Measurements from ENCODE around the gene UNC5C.
"Not testable (repeated sequence)": the region's sequence is repeated elsewhere in the genome, so short reads cannot be mapped to it uniquely, and the experiment has no call there.

Gene UNC5C

GRCh38 chr4:95159384-95159783, 389.4 kb downstream of the UNC5C start:
- H3K4me1 ChIP-seq (ENCODE audit: control insufficient read depth, insufficient read depth, low read length), result no peaks in the 10 kb centered on the region
- no peak overlapping the region for H3K9ac ChIP-seq (ENCODE audit: low read length in 2 of 2)
- H3K36me3 ChIP-seq (ENCODE audit: control insufficient read depth in 2 of 2, insufficient read depth in 2 of 2, low read length in 2 of 2), result peaks cover 3 to 11% of the 10 kb centered on the region in 2 donors
- H3K9me3 ChIP-seq (ENCODE audit: control insufficient read depth in 2 of 2, low read length in 2 of 2), result no peaks in the 10 kb centered on the region
- no peak overlapping the region for H3K27ac ChIP-seq (ENCODE audit: low read length)
- H3K4me3 ChIP-seq (ENCODE audit: low read length in 2 of 2), result no peak overlapping the region
- H3K27me3 ChIP-seq (ENCODE audit: control insufficient read depth in 1 of 2, insufficient read depth in 2 of 2, low read length in 2 of 2), result no peaks in the 10 kb centered on the region

- H3K9ac ChIP-seq (ENCODE audit: low read length in 2 of 2), result no peak overlapping the region
- no peaks in the 10 kb centered on the region for H3K9me3 ChIP-seq (ENCODE audit: control insufficient read depth in 2 of 2, low read length in 2 of 2)
- no peaks in the 10 kb centered on the region for H3K27me3 ChIP-seq (ENCODE audit: control insufficient read depth in 1 of 2, insufficient read depth in 2 of 2, low read length in 2 of 2)
- H3K4me3 ChIP-seq (ENCODE audit: low read length in 2 of 2), result no peak overlapping the region
- H3K27ac ChIP-seq (ENCODE audit: low read length), result no peak overlapping the region
- H3K4me1 ChIP-seq (ENCODE audit: control insufficient read depth, insufficient read depth, low read length), result no peaks in the 10 kb centered on the region
- peaks cover 3 to 11% of the 10 kb centered on the region in 2 donors for H3K36me3 ChIP-seq (ENCODE audit: control insufficient read depth in 2 of 2, insufficient read depth in 2 of 2, low read length in 2 of 2)
Measured at GRCh38 chr4:95158626-95159025, 390.1 kb downstream of the UNC5C start.

GRCh38 chr4:95158045-95158444, 390.7 kb downstream of the UNC5C start:
- Histone ChIP-seq H3K9me3 (ENCODE audit: control insufficient read depth in 2 of 2, low read length in 2 of 2) (no peaks in the 10 kb centered on the region), H3K4me3 (ENCODE audit: low read length in 2 of 2) (no peak overlapping the region), H3K9ac (ENCODE audit: low read length in 2 of 2) (no peak overlapping the region), H3K27ac (ENCODE audit: low read length) (no peak overlapping the region), H3K27me3 (ENCODE audit: control insufficient read depth in 1 of 2, insufficient read depth in 2 of 2, low read length in 2 of 2) (no peaks in the 10 kb centered on the region), H3K4me1 (ENCODE audit: control insufficient read depth, insufficient read depth, low read length) (no peaks in the 10 kb centered on the region), H3K36me3 (ENCODE audit: control insufficient read depth in 2 of 2, insufficient read depth in 2 of 2, low read length in 2 of 2) (peaks cover 3 to 8% of the 10 kb centered on the region in 2 donors)

DNA sequence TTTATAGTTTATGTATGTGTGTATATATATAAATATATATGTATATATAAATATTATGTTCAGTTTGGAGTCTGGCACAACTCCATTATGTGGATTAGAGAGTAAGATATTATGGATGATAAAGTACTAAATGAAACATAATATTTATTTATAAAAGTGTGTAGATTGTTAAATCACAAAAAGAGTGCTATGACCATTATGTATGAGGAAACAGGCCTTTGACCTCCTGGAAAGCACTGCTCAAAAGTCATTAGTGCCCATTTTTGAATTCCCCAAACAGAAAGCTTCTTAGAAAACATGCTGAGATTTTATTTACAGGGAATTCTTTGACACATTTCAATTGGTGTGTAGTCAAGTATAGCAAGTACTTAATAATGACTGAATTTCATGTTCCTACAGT, 391.2 kb downstream of the UNC5C start:
- Histone ChIP-seq H3K9me3 (ENCODE audit: control insufficient read depth in 2 of 2, low read length in 2 of 2) (no peaks in the 10 kb centered on the region), H3K36me3 (ENCODE audit: control insufficient read depth in 2 of 2, insufficient read depth in 2 of 2, low read length in 2 of 2) (peaks cover 0 to 8% of the 10 kb centered on the region in 2 donors), H3K27ac (ENCODE audit: low read length) (no peak overlapping the region), H3K4me1 (ENCODE audit: control insufficient read depth, insufficient read depth, low read length) (no peaks in the 10 kb centered on the region), H3K4me3 (ENCODE audit: low read length in 2 of 2) (no peak overlapping the region), H3K9ac (ENCODE audit: low read length in 2 of 2) (no peak overlapping the region), H3K27me3 (ENCODE audit: control insufficient read depth in 1 of 2, insufficient read depth in 2 of 2, low read length in 2 of 2) (no peaks in the 10 kb centered on the region)

DNA sequence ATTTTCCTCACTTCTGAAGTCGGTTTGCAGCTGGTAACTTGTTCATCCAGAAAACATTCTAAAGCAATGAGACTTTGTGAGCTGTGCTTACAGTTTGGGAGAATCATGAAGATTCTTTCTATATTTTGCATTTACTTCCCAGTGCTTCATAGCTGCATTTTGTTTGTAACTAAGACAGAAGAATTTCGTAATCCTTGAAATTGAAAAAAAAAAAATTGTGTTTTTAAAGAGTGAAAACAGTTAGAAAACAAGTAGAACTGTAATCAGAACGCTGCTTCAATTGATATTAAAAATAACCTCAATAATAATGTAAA, 392.4 kb downstream of the UNC5C start:
- Histone ChIP-seq H3K27ac (ENCODE audit: low read length) (no peak overlapping the region), H3K9me3 (ENCODE audit: control insufficient read depth in 2 of 2, low read length in 2 of 2) (no peaks in the 10 kb centered on the region), H3K9ac (ENCODE audit: low read length in 2 of 2) (no peak overlapping the region), H3K36me3 (ENCODE audit: control insufficient read depth in 2 of 2, insufficient read depth in 2 of 2, low read length in 2 of 2) (peaks cover 0 to 8% of the 10 kb centered on the region in 2 donors), H3K4me1 (ENCODE audit: control insufficient read depth, insufficient read depth, low read length) (no peaks in the 10 kb centered on the region), H3K27me3 (ENCODE audit: control insufficient read depth in 1 of 2, insufficient read depth in 2 of 2, low read length in 2 of 2) (no peaks in the 10 kb centered on the region), H3K4me3 (ENCODE audit: low read length in 2 of 2) (no peak overlapping the region)

- H3K9ac ChIP-seq (ENCODE audit: low read length in 2 of 2), result no peak overlapping the region
Measured at GRCh38 chr4:95155759-95156451, 392.9 kb downstream of the UNC5C start.

DNA sequence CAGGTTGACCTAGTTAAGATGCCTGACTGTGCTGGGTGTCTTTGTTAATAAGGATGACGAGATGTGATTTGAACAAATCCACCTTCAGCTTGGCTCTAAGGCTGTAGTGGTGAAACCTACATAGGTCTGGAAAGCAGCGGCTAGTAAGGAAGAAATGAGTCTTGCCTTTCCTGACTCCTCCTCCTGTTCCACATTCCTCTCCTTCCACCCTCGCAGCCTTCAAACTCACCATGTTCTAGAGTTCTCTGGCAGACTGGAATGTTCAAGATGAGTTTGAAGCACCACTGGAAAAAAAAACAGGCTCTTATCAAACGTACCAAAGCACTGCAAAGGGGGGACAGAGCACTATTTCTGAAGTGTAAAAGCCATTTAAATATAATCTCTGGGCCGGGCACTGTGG, 395.6 kb downstream of the UNC5C start:
- Histone ChIP-seq H3K36me3 (ENCODE audit: control insufficient read depth in 2 of 2, insufficient read depth in 2 of 2, low read length in 2 of 2) (peaks cover 0 to 6% of the 10 kb centered on the region in 2 donors), H3K4me3 (ENCODE audit: low read length in 2 of 2) (no peak overlapping the region), H3K4me1 (ENCODE audit: control insufficient read depth, insufficient read depth, low read length) (no peaks in the 10 kb centered on the region), H3K27me3 (ENCODE audit: control insufficient read depth in 1 of 2, insufficient read depth in 2 of 2, low read length in 2 of 2) (no peaks in the 10 kb centered on the region), H3K27ac (ENCODE audit: low read length) (no peak overlapping the region), H3K9ac (ENCODE audit: low read length in 2 of 2) (no peak overlapping the region), H3K9me3 (ENCODE audit: control insufficient read depth in 2 of 2, low read length in 2 of 2) (no peaks in the 10 kb centered on the region)

More at GRCh38 chr4:95155759-95156451, 392.9 kb downstream of the UNC5C start:
- Histone ChIP-seq H3K4me3 (ENCODE audit: low read length in 2 of 2) (no peak overlapping the region), H3K27me3 (ENCODE audit: control insufficient read depth in 1 of 2, insufficient read depth in 2 of 2, low read length in 2 of 2) (no peaks in the 10 kb centered on the region), H3K9me3 (ENCODE audit: control insufficient read depth in 2 of 2, low read length in 2 of 2) (no peaks in the 10 kb centered on the region), H3K27ac (ENCODE audit: low read length) (no peak overlapping the region), H3K4me1 (ENCODE audit: control insufficient read depth, insufficient read depth, low read length) (no peaks in the 10 kb centered on the region), H3K36me3 (ENCODE audit: control insufficient read depth in 2 of 2, insufficient read depth in 2 of 2, low read length in 2 of 2) (peaks cover 0 to 8% of the 10 kb centered on the region in 2 donors)

- H3K27ac ChIP-seq (ENCODE audit: low read length), result no peak overlapping the region
Measured at GRCh38 chr4:95151255-95151654, 397.5 kb downstream of the UNC5C start.

DNA sequence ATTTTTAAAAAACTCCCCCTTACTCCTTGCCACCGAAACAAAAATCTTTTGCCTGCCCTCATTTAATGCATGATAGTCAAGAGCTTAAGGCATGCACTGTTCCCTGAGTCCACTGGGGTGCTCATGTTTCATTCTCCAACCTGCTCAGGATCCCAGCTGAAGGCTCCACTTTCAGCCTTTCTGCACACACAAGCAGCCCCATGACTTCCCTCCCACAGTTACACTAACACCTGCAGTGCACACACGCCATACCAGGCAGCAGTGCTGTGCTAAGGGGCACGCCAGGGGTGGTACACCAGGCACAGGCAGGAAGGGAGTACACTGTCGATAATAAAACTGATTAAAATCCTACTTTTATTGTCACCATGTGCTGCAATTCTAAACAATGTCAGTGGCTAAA, 405.8 kb downstream of the UNC5C start:
- Histone ChIP-seq H3K9ac (ENCODE audit: low read length in 2 of 2) (no peak overlapping the region), H3K4me3 (ENCODE audit: low read length in 2 of 2) (no peak overlapping the region), H3K27me3 (ENCODE audit: control insufficient read depth in 1 of 2, insufficient read depth in 2 of 2, low read length in 2 of 2) (no peaks in the 10 kb centered on the region), H3K4me1 (ENCODE audit: control insufficient read depth, insufficient read depth, low read length) (no peaks in the 10 kb centered on the region), H3K36me3 (ENCODE audit: control insufficient read depth in 2 of 2, insufficient read depth in 2 of 2, low read length in 2 of 2) (no peaks in the 10 kb centered on the region), H3K9me3 (ENCODE audit: control insufficient read depth in 2 of 2, low read length in 2 of 2) (peaks cover 0 to 5% of the 10 kb centered on the region in 2 donors), H3K27ac (ENCODE audit: low read length) (no peak overlapping the region)

More at GRCh38 chr4:95151255-95151654, 397.5 kb downstream of the UNC5C start:
- Histone ChIP-seq H3K36me3 (ENCODE audit: control insufficient read depth in 2 of 2, insufficient read depth in 2 of 2, low read length in 2 of 2) (peaks cover 0 to 6% of the 10 kb centered on the region in 2 donors), H3K4me3 (ENCODE audit: low read length in 2 of 2) (no peak overlapping the region), H3K27me3 (ENCODE audit: control insufficient read depth in 1 of 2, insufficient read depth in 2 of 2, low read length in 2 of 2) (no peaks in the 10 kb centered on the region), H3K9me3 (ENCODE audit: control insufficient read depth in 2 of 2, low read length in 2 of 2) (no peaks in the 10 kb centered on the region), H3K4me1 (ENCODE audit: control insufficient read depth, insufficient read depth, low read length) (no peaks in the 10 kb centered on the region), H3K9ac (ENCODE audit: low read length in 2 of 2) (no peak overlapping the region)

- H3K36me3 ChIP-seq (ENCODE audit: control insufficient read depth in 2 of 2, insufficient read depth in 2 of 2, low read length in 2 of 2), result no peaks in the 10 kb centered on the region
- H3K27ac ChIP-seq (ENCODE audit: low read length), result no peak overlapping the region
- no peak overlapping the region for H3K9ac ChIP-seq (ENCODE audit: low read length in 2 of 2)
- no peak overlapping the region for H3K4me3 ChIP-seq (ENCODE audit: low read length in 2 of 2)
- no peaks in the 10 kb centered on the region for H3K4me1 ChIP-seq (ENCODE audit: control insufficient read depth, insufficient read depth, low read length)
- no peaks in the 10 kb centered on the region for H3K27me3 ChIP-seq (ENCODE audit: control insufficient read depth in 1 of 2, insufficient read depth in 2 of 2, low read length in 2 of 2)
- H3K9me3 ChIP-seq (ENCODE audit: control insufficient read depth in 2 of 2, low read length in 2 of 2), result peaks cover 0 to 5% of the 10 kb centered on the region in 2 donors
Measured at GRCh38 chr4:95141361-95141760, 407.4 kb downstream of the UNC5C start.

- not testable (repeated sequence) for H3K4me1 ChIP-seq (ENCODE audit: control insufficient read depth, insufficient read depth, low read length); H3K4me3 ChIP-seq (ENCODE audit: low read length in 2 of 2); H3K9me3 ChIP-seq (ENCODE audit: control insufficient read depth in 2 of 2, low read length in 2 of 2); H3K27me3 ChIP-seq (ENCODE audit: control insufficient read depth in 1 of 2, insufficient read depth in 2 of 2, low read length in 2 of 2); H3K27ac ChIP-seq (ENCODE audit: low read length); H3K36me3 ChIP-seq (ENCODE audit: control insufficient read depth in 2 of 2, insufficient read depth in 2 of 2, low read length in 2 of 2); H3K9ac ChIP-seq (ENCODE audit: low read length in 2 of 2)
Measured at GRCh38 chr4:95139424-95139823, 409.3 kb downstream of the UNC5C start.
